HEK293 (cell line): ENCODE data around the gene DCANP1.

Experiments used
- CTCF ChIA-PET: fragments of 350-600 bp; formaldehyde crosslinking; extraction: SDS; loops from one replicate; lab custom pipeline; 2021; ENCODE audit warnings: antibody characterized with exemption; lab: Yijun Ruan, JAX
- POLR2A ChIA-PET: fragments of 300-600 bp; formaldehyde crosslinking; extraction: SDS; loops from one replicate; lab custom pipeline; 2020; ENCODE audit warnings: antibody characterized with exemption, inconsistent platforms; lab: Yijun Ruan, JAX
- H3K27ac ChIP-seq: fragments of 200-500 bp; sonication (Bioruptor generic); 2 replicates; pipeline ENCODE4 v1.5.1; 2014; ENCODE audit warnings: low read depth, low read length, control low read depth, inconsistent platforms; ENCODE audit errors: extremely low read depth
- H3K36me3 ChIP-seq, 2 experiments: fragments of 200-500 bp in 1 of 2; sonication (Bioruptor generic) in 1 of 2; 1 replicate in 1 of 2; 2 replicates in 1 of 2; pipeline ENCODE4 v1.5.1; 2014 to 2017; ENCODE audit warnings: inconsistent platforms in 2 of 2, low read length in 2 of 2; ENCODE audit not compliant: control insufficient read depth in 2 of 2, insufficient read depth in 1 of 2
- H3K4me1 ChIP-seq: fragments of 200-500 bp; sonication (Bioruptor generic); 2 replicates; pipeline ENCODE4 v1.5.1; 2014; ENCODE audit warnings: mild to moderate bottlenecking, low read length, inconsistent platforms; ENCODE audit not compliant: control insufficient read depth, insufficient read depth
- H3K4me3 ChIP-seq: 2 replicates; pipeline ENCODE4 v1.5.1; 2011; ENCODE audit warnings: low read depth, mild to moderate bottlenecking, control low read depth, low read length, moderate library complexity
- H3K9me3 ChIP-seq: fragments of 200-500 bp; sonication (Bioruptor generic); 2 replicates; pipeline ENCODE4 v1.5.1; 2014; ENCODE audit warnings: low read depth, low read length, inconsistent platforms; ENCODE audit not compliant: control insufficient read depth, insufficient read depth
- CTCF ChIP-seq: fragments of 450-650 bp; formaldehyde crosslinking; IDR thresholded peaks from 2 replicates; pipeline ENCODE4 v1.5.1; 2016; ENCODE audit warnings: missing biosample characterization, missing genetic modification characterization
- EGR2 ChIP-seq: fragments of 450-650 bp; formaldehyde crosslinking; IDR thresholded peaks from 2 replicates; pipeline ENCODE4 v1.5.1; 2016; ENCODE audit warnings: low read depth, missing biosample characterization, missing genetic modification characterization
- MZF1 ChIP-seq: fragments of 450-650 bp; formaldehyde crosslinking; IDR thresholded peaks from 2 replicates; pipeline ENCODE4 v1.5.1; 2017; ENCODE audit warnings: missing biosample characterization, missing genetic modification characterization, borderline replicate concordance
- OVOL3 ChIP-seq: fragments of 450-650 bp; formaldehyde crosslinking; IDR thresholded peaks from 2 replicates; pipeline ENCODE4 v1.5.1; 2016; ENCODE audit warnings: missing biosample characterization, missing genetic modification characterization
- ZBTB17 ChIP-seq: fragments of 450-650 bp; formaldehyde crosslinking; IDR thresholded peaks from 2 replicates; pipeline ENCODE4 v1.5.1; 2016; ENCODE audit warnings: missing biosample characterization, missing genetic modification characterization
- ZFHX2 ChIP-seq: fragments of 450-650 bp; formaldehyde crosslinking; conservative IDR thresholded peaks from 2 replicates; pipeline ENCODE4 v1.5.1; 2016; ENCODE audit warnings: missing biosample characterization, missing genetic modification characterization
- ZNF175 ChIP-seq: fragments of 450-650 bp; formaldehyde crosslinking; IDR thresholded peaks from 2 replicates; pipeline ENCODE4 v1.5.1; 2016; ENCODE audit warnings: missing biosample characterization, missing genetic modification characterization
- ZNF2 ChIP-seq: fragments of 450-650 bp; formaldehyde crosslinking; IDR thresholded peaks from 2 replicates; pipeline ENCODE4 v1.5.1; 2016; ENCODE audit warnings: missing biosample characterization, missing genetic modification characterization
- ZNF274 ChIP-seq, 2 experiments: fragments of 200-500 bp in 1 of 2; fragments of 450-650 bp in 1 of 2; sonication (Bioruptor generic) in 1 of 2; formaldehyde crosslinking in 1 of 2; IDR thresholded peaks; 2 replicates each; pipeline versions ENCODE4 v1.5.1 to v1.6.1; 2014 to 2016; ENCODE audit warnings: borderline replicate concordance in 1 of 2, inconsistent platforms in 1 of 2, low read length in 1 of 2, missing biosample characterization in 1 of 2, missing genetic modification characterization in 1 of 2
- ZNF324 ChIP-seq: fragments of 450-650 bp; formaldehyde crosslinking; IDR thresholded peaks from 2 replicates; pipeline ENCODE4 v1.5.1; 2016; ENCODE audit warnings: missing biosample characterization, missing genetic modification characterization
- ZNF350 ChIP-seq: fragments of 450-650 bp; formaldehyde crosslinking; IDR thresholded peaks from 2 replicates; pipeline ENCODE4 v1.5.0; 2017; ENCODE audit warnings: missing biosample characterization, mild to moderate bottlenecking, missing genetic modification characterization
- ZNF37A ChIP-seq: fragments of 450-650 bp; IDR thresholded peaks from 2 replicates; pipeline ENCODE4 v1.5.1; 2018; ENCODE audit warnings: missing biosample characterization, missing genetic modification characterization
- ZNF600 ChIP-seq: fragments of 450-650 bp; formaldehyde crosslinking; IDR thresholded peaks from 2 replicates; pipeline ENCODE4 v1.5.1; 2016; ENCODE audit warnings: missing biosample characterization, missing genetic modification characterization
- ZNF629 ChIP-seq: fragments of 450-650 bp; formaldehyde crosslinking; IDR thresholded peaks from 2 replicates; pipeline ENCODE4 v1.5.1; 2017; ENCODE audit warnings: missing biosample characterization, missing genetic modification characterization
- ZNF654 ChIP-seq: fragments of 450-650 bp; formaldehyde crosslinking; IDR thresholded peaks from 2 replicates; pipeline ENCODE4 v1.5.1; 2016; ENCODE audit warnings: low read depth, missing biosample characterization, missing genetic modification characterization
- ZNF660 ChIP-seq: fragments of 450-650 bp; IDR thresholded peaks from 2 replicates; pipeline ENCODE4 v1.5.1; 2018; ENCODE audit warnings: missing biosample characterization, mild to moderate bottlenecking, missing genetic modification characterization
- ZSCAN16 ChIP-seq: fragments of 450-650 bp; formaldehyde crosslinking; IDR thresholded peaks from 2 replicates; pipeline ENCODE4 v1.5.1; 2016; ENCODE audit warnings: missing biosample characterization, missing genetic modification characterization
- ZSCAN30 ChIP-seq: fragments of 450-650 bp; IDR thresholded peaks from 2 replicates; pipeline ENCODE4 v1.5.1; 2018; ENCODE audit warnings: missing biosample characterization, mild to moderate bottlenecking, missing genetic modification characterization, moderate library complexity
- ZSCAN5A ChIP-seq: fragments of 450-650 bp; formaldehyde crosslinking; IDR thresholded peaks from 2 replicates; pipeline ENCODE4 v1.5.1; 2016; ENCODE audit warnings: missing biosample characterization, missing genetic modification characterization

Gene DCANP1

GRCh38 chr5:135457424-135458071, 10.4 kb upstream of the DCANP1 start:
- TF ChIP-seq MZF1 (no peak), ZNF2 (tag by site-specific recombination) (peak; percentile 37; the same call in 1 of the 2 replicates), ZSCAN5A (no peak), CTCF (peak; percentile 75), ZNF324 (tag by site-specific recombination) (0 out of 2 replicates have a peak, but pooled peaks have one; percentile 26), ZSCAN16 (tag by site-specific recombination) (no peak), ZSCAN30 (peak; percentile 64; the same call in 1 of the 2 replicates), ZNF660 (tag by site-specific recombination) (0 out of 2 replicates have a peak, but pooled peaks have one; percentile 13), OVOL3 (tag by site-specific recombination) (no peak), ZBTB17 (tag by site-specific recombination) (peak; percentile 66), ZNF175 (no peak), ZNF654 (peak; percentile 49)
- TF ChIP-seq, all 188 proteins: peak for 7
- H3K27ac ChIP-seq = no peak overlapping the region
- H3K4me3 ChIP-seq = no peak overlapping the region
- no peaks in the 10 kb centered on the region for H3K9me3 ChIP-seq
- H3K36me3 ChIP-seq = no peaks in the 10 kb centered on the region
- ChIA-PET POLR2A (no interaction called here), CTCF (interaction anchor here (0.6 to 14.5 kb wide), 59 partner anchors 9 to 1316 kb away, joined by 3 to 853 read pairs (median 4); partner anchors contain the start of genes DCANP1, MACROH2A1 and SLC25A48)
- H3K4me1 ChIP-seq = no peaks in the 10 kb centered on the region

GRCh38 chr5:135456238-135457099, 9.3 kb upstream of the DCANP1 start:
- no peak overlapping the region for H3K4me3 ChIP-seq
- H3K36me3 ChIP-seq = no peaks in the 10 kb centered on the region
- POLR2A ChIA-PET = no interaction called here
- H3K27ac ChIP-seq = no peak overlapping the region
- CTCF ChIA-PET = interaction anchor here (0.5 to 14.5 kb wide), 25 partner anchors 9 to 378 kb away, joined by 3 to 853 read pairs (median 8); partner anchors contain the start of genes DCANP1 and SLC25A48
- TF ChIP-seq ZNF629 (no peak), ZNF350 (tag by site-specific recombination) (no peak), ZNF274 (IDR thresholded peaks at IDR 0.05; ENCODE audit: low read length) (no peak), ZNF274 (tag by site-specific recombination; IDR thresholded peaks at IDR 0.05; ENCODE audit: borderline replicate concordance) (no peak), ZFHX2 (peak; percentile 96), EGR2 (tag by site-specific recombination) (peak; percentile 96), ZNF600 (tag by site-specific recombination) (no peak), ZNF37A (tag by site-specific recombination) (no peak)
- H3K9me3 ChIP-seq = no peaks in the 10 kb centered on the region
- no peaks in the 10 kb centered on the region for H3K4me1 ChIP-seq
